H9 (cell line): ENCODE measurements around the gene IL3. TPM values are rescaled to one million over a fixed set of nuclear protein-coding genes. Genes with fewer than 3 reads are reported as not detected.

ENCODE experiments used
- DNase-seq: peaks from one replicate; pipeline ENCODE4 v3.0.0-alpha.2; 2017
- H2AFZ ChIP-seq: one replicate; pipeline ENCODE4 v1.6.1; 2013; ENCODE audit warnings: mild to moderate bottlenecking, low read length, control low read depth, moderate library complexity
- H2AK5ac ChIP-seq: 2 replicates; pipeline ENCODE4 v1.6.1; 2013; ENCODE audit warnings: low read length, control low read depth, mixed read lengths; ENCODE audit not compliant: insufficient read length
- H2BK120ac ChIP-seq: one replicate; pipeline ENCODE4 v1.6.1; 2013; ENCODE audit warnings: low read depth, mild to moderate bottlenecking, low read length, control low read depth, inconsistent platforms; ENCODE audit not compliant: poor library complexity, severe bottlenecking
- H2BK12ac ChIP-seq: 2 replicates; pipeline ENCODE4 v1.6.1; 2013; ENCODE audit warnings: low read length, control low read depth, mixed read lengths, low read depth; ENCODE audit not compliant: insufficient read length
- H2BK15ac ChIP-seq: 2 replicates; pipeline ENCODE4 v1.6.1; 2013; ENCODE audit warnings: low read depth, low read length, control low read depth
- H2BK20ac ChIP-seq: one replicate; pipeline ENCODE4 v1.6.1; 2013; ENCODE audit warnings: low read depth, mild to moderate bottlenecking, low read length, control low read depth, inconsistent platforms; ENCODE audit not compliant: poor library complexity, severe bottlenecking
- H2BK5ac ChIP-seq: 2 replicates; pipeline ENCODE4 v1.6.1; 2013; ENCODE audit warnings: low read length, control low read depth, mixed read lengths; ENCODE audit not compliant: insufficient read length
- H3K14ac ChIP-seq: 2 replicates; pipeline ENCODE4 v1.6.1; 2013; ENCODE audit warnings: low read length, control low read depth; ENCODE audit not compliant: insufficient read depth
- H3K18ac ChIP-seq: 2 replicates; pipeline ENCODE4 v1.6.1; 2013; ENCODE audit warnings: low read depth, mild to moderate bottlenecking, mixed read lengths, low read length, control low read depth; ENCODE audit not compliant: insufficient read length
- H3K23ac ChIP-seq: 2 replicates; pipeline ENCODE4 v1.6.1; 2013; ENCODE audit warnings: low read length, control low read depth, mixed read lengths, low read depth; ENCODE audit not compliant: insufficient read length
- H3K23me2 ChIP-seq: 2 replicates; pipeline ENCODE4 v1.6.1; 2013; ENCODE audit warnings: low read depth, mild to moderate bottlenecking, mixed read lengths, low read length, control low read depth; ENCODE audit not compliant: insufficient read length, poor library complexity, severe bottlenecking
- H3K27ac ChIP-seq: 2 replicates; pipeline ENCODE4 v1.5.1; 2013; ENCODE audit warnings: low read length, control low read depth, mixed read lengths, low read depth; ENCODE audit not compliant: insufficient read length
- H3K27me3 ChIP-seq: 2 replicates; pipeline ENCODE4 v1.6.1; 2013; ENCODE audit warnings: low read length, control low read depth, inconsistent platforms; ENCODE audit not compliant: insufficient read depth
- H3K4ac ChIP-seq: 2 replicates; pipeline ENCODE4 v1.6.1; 2013; ENCODE audit warnings: low read depth, mild to moderate bottlenecking, control low read depth, inconsistent platforms, low read length, moderate library complexity
- H3K4me1 ChIP-seq: 2 replicates; pipeline ENCODE4 v1.6.1; 2013; ENCODE audit warnings: low read length, control low read depth, inconsistent platforms; ENCODE audit not compliant: insufficient read depth
- H3K4me2 ChIP-seq: 2 replicates; pipeline ENCODE4 v1.6.1; 2013; ENCODE audit warnings: low read length, control low read depth, mixed read lengths; ENCODE audit not compliant: insufficient read length, insufficient read depth
- H3K56ac ChIP-seq: 2 replicates; pipeline ENCODE4 v1.6.1; 2013; ENCODE audit warnings: low read depth, mild to moderate bottlenecking, mixed read lengths, low read length, control low read depth; ENCODE audit not compliant: insufficient read length
- H3K79me1 ChIP-seq: 2 replicates; pipeline ENCODE4 v1.6.1; 2013; ENCODE audit warnings: low read depth, mild to moderate bottlenecking, moderate library complexity, low read length, control low read depth, inconsistent platforms; ENCODE audit not compliant: insufficient read depth, poor library complexity, severe bottlenecking
- H3K79me2 ChIP-seq: 2 replicates; pipeline ENCODE4 v1.6.1; 2013; ENCODE audit warnings: low read length, control low read depth, inconsistent platforms; ENCODE audit not compliant: insufficient read depth
- H3K9ac ChIP-seq: 2 replicates; pipeline ENCODE4 v1.6.1; 2013; ENCODE audit warnings: low read length, control low read depth, mixed read lengths; ENCODE audit not compliant: insufficient read length; ENCODE audit errors: extremely low read depth
- H3K9me3 ChIP-seq: one replicate; pipeline ENCODE4 v1.6.1; 2013; ENCODE audit warnings: low read depth, low read length, inconsistent platforms; ENCODE audit not compliant: control insufficient read depth
- H3T11ph ChIP-seq: one replicate; pipeline ENCODE4 v1.6.1; 2013; ENCODE audit warnings: mild to moderate bottlenecking, low read length, control low read depth, inconsistent platforms
- H4K20me1 ChIP-seq: one replicate; pipeline ENCODE4 v1.6.1; 2013; ENCODE audit not compliant: control insufficient read depth, insufficient read length, insufficient read depth
- H4K5ac ChIP-seq: 2 replicates; pipeline ENCODE4 v1.6.1; 2013; ENCODE audit warnings: low read depth, mild to moderate bottlenecking, mixed read lengths, low read length, control low read depth; ENCODE audit not compliant: insufficient read length
- H4K8ac ChIP-seq: replicated peaks from 2 replicates; pipeline ENCODE4 v1.6.1; 2013; ENCODE audit warnings: low read length, control low read depth, mixed read lengths, low read depth; ENCODE audit not compliant: insufficient read length
- H4K91ac ChIP-seq: 2 replicates; pipeline ENCODE4 v1.6.1; 2013; ENCODE audit warnings: low read depth, mild to moderate bottlenecking, moderate library complexity, mixed read lengths, low read length, control low read depth; ENCODE audit not compliant: insufficient read length
- H3K27ac Mint-ChIP-seq, 3 experiments: 2 replicates in 2 of 3; 3 replicates in 1 of 3; pipeline ENCODE4 v1.8.0; 2020 to 2021; ENCODE audit warnings: mixed read lengths in 3 of 3, mild to moderate bottlenecking in 1 of 3, moderate library complexity in 1 of 3
- H3K27me3 Mint-ChIP-seq: 2 replicates; pipeline ENCODE4 v1.8.0; 2021; ENCODE audit warnings: low read depth, mild to moderate bottlenecking, moderate library complexity, mixed read lengths
- H3K36me3 Mint-ChIP-seq, 3 experiments: 2 replicates in 2 of 3; 3 replicates in 1 of 3; pipeline ENCODE4 v1.8.0; 2020 to 2021; ENCODE audit warnings: low read depth in 3 of 3, mixed read lengths in 3 of 3; ENCODE audit not compliant: insufficient read depth in 1 of 3
- H3K4me1 Mint-ChIP-seq, 2 experiments: 2 replicates each; pipeline ENCODE4 v1.8.0; 2020; ENCODE audit warnings: mixed read lengths in 2 of 2
- H3K4me3 Mint-ChIP-seq, 2 experiments: 2 replicates in 1 of 2; 3 replicates in 1 of 2; pipeline ENCODE4 v1.8.0; 2020 to 2021; ENCODE audit warnings: mild to moderate bottlenecking in 2 of 2, mixed read lengths in 2 of 2, moderate library complexity in 1 of 2
- H3K9me3 Mint-ChIP-seq, 2 experiments: 2 replicates in 1 of 2; 3 replicates in 1 of 2; pipeline ENCODE4 v1.8.0; 2020; ENCODE audit warnings: mild to moderate bottlenecking in 2 of 2, mixed read lengths in 2 of 2, moderate library complexity in 1 of 2
- WGBS: extraction: QIAGEN DNeasy Blood & Tissue Kit; methylation state at CpG from one replicate; pipeline ENCODE4 v1.1.7; 2013; ENCODE audit warnings: missing lambda C conversion rate, low lambda C conversion rate, mixed read lengths; ENCODE audit not compliant: insufficient read length; ENCODE audit errors: extremely low coverage; 5-methylcytosine and 5-hydroxymethylcytosine counted together
- total RNA-seq: library from RNA; stranded (reverse); gene quantifications from 2 replicates; pipeline ENCODE4 v1.2.1, GENCODE V29; 2021
- TF ChIP-seq, protein P1 (sequence below): fragments of 200-600 bp; sonication (generic); conservative IDR thresholded peaks from 3 replicates; pipeline ENCODE4 v1.8.0; 2021; ENCODE audit warnings: antibody characterized with exemption, mild to moderate bottlenecking

The IL3 gene
- total RNA-seq, 1 experiment from 2014 or later, result not detected

- Histone ChIP-seq H3K79me2 (no peaks in the 10 kb centered on the region), H2AK5ac (no peak overlapping the region), H2BK15ac (no peak overlapping the region), H3K9me3 (no peaks in the 10 kb centered on the region), H3K23me2 (no peaks in the 10 kb centered on the region), H3K56ac (no peak overlapping the region), H2BK12ac (no peak overlapping the region), H2AFZ (no peak overlapping the region), H2BK5ac (no peak overlapping the region), H2BK20ac (no peak overlapping the region), H4K8ac (no peak overlapping the region), H3K4ac (no peak overlapping the region), H3K4me1 (no peaks in the 10 kb centered on the region), H4K5ac (no peak overlapping the region), H4K20me1 (no peaks in the 10 kb centered on the region), H3K27me3 (no peaks in the 10 kb centered on the region), H3K23ac (no peak overlapping the region), H2BK120ac (no peak overlapping the region), H3K14ac (no peak overlapping the region), H3K79me1 (no peaks in the 10 kb centered on the region), H3K18ac (no peak overlapping the region), H3K4me2 (no peak overlapping the region), H3K27ac (no peak overlapping the region), H4K91ac (no peak overlapping the region), H3K9ac (no peak overlapping the region), H3T11ph (no peak overlapping the region)
- no peak overlapping the region for H3K4me3 Mint-ChIP-seq
- H3K27me3 Mint-ChIP-seq, result peaks cover 4% of the 10 kb centered on the region; the same call in 1 of the 2 replicates
- H3K9me3 Mint-ChIP-seq, result no peaks in the 10 kb centered on the region
- H3K27ac Mint-ChIP-seq, result no peak overlapping the region
- DNase-seq, result no peak
- no CpG with 5 or more reads among the region's 6 CpGs for WGBS
- peaks cover 0 to 6% of the 10 kb centered on the region in 2 experiments; a peak in 2 of 4 replicates for H3K4me1 Mint-ChIP-seq
- H3K36me3 Mint-ChIP-seq, result no peaks in the 10 kb centered on the region
- TF ChIP-seq, protein P1, sequence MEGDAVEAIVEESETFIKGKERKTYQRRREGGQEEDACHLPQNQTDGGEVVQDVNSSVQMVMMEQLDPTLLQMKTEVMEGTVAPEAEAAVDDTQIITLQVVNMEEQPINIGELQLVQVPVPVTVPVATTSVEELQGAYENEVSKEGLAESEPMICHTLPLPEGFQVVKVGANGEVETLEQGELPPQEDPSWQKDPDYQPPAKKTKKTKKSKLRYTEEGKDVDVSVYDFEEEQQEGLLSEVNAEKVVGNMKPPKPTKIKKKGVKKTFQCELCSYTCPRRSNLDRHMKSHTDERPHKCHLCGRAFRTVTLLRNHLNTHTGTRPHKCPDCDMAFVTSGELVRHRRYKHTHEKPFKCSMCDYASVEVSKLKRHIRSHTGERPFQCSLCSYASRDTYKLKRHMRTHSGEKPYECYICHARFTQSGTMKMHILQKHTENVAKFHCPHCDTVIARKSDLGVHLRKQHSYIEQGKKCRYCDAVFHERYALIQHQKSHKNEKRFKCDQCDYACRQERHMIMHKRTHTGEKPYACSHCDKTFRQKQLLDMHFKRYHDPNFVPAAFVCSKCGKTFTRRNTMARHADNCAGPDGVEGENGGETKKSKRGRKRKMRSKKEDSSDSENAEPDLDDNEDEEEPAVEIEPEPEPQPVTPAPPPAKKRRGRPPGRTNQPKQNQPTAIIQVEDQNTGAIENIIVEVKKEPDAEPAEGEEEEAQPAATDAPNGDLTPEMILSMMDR, result no peak
Observed at GRCh38 chr5:132020568-132021339, 39.7 kb upstream of the IL3 start.
